Effector memory CD8-positive, alpha-beta T cell (primary cell): ENCODE results near the gene FXYD7.
A peak's percentile ranks its signal among the peaks of the same experiment; 100 is the strongest.
"Not testable (repeated sequence)": the region's sequence is repeated elsewhere in the genome, so short reads cannot be mapped to it uniquely, and the experiment has no call there.

Experiments used
- ATAC-seq: fragments of 150-1000 bp; cut with Tn5 transposase; replicated peaks from 2 replicates; pipeline ENCODE4 v1.10.0; 2021; ENCODE audit warnings: mild to moderate bottlenecking, moderate library complexity
- DNase-seq, 3 experiments: peaks; one replicate each; pipeline ENCODE4 v3.0.0; 2021
- H3K27ac Mint-ChIP-seq, 2 donors: one replicate each; pipeline ENCODE4 v1.8.0; 2022; ENCODE audit warnings: mild to moderate bottlenecking in 2 of 2, mixed read lengths in 2 of 2, moderate library complexity in 2 of 2
- H3K27me3 Mint-ChIP-seq, 2 donors: one replicate each; pipeline ENCODE4 v1.8.0; 2022; ENCODE audit warnings: mixed read lengths in 2 of 2
- H3K36me3 Mint-ChIP-seq: one replicate; pipeline ENCODE4 v1.8.0; 2022; ENCODE audit warnings: mild to moderate bottlenecking, moderate library complexity, mixed read lengths; ENCODE audit not compliant: insufficient read depth
- H3K4me1 Mint-ChIP-seq, 2 donors: one replicate each; pipeline ENCODE4 v1.8.0; 2022; ENCODE audit warnings: low read depth in 2 of 2, mixed read lengths in 2 of 2
- H3K4me3 Mint-ChIP-seq, 2 donors: one replicate each; pipeline ENCODE4 v1.8.0; 2022; ENCODE audit warnings: mild to moderate bottlenecking in 2 of 2, mixed read lengths in 2 of 2, moderate library complexity in 2 of 2
- H3K9me3 Mint-ChIP-seq, 2 donors: one replicate each; pipeline ENCODE4 v1.8.0; 2022; ENCODE audit warnings: mixed read lengths in 2 of 2

FXYD7 gene

DNA sequence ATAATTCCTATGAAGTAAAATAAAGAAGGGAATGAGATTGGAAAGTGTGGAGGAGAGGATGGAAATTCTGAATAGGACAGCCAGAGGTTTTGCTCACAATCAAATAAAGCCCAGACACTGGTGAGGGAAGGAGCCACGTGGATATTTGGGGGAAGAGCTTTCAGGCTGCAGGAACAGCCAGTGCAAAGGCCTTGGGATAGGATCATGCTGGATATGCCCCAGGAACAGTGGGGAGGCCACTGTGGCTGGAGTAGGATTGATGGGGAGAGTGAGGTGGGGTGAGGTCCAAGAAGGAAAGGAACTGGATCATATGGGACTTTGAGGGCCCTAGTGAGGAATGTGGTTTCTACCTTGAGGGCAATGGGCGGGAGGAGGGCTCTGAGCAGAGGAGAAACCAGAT lies 7.4 kb downstream of the FXYD7 start:
- H3K27me3 Mint-ChIP-seq = no peaks in the 10 kb centered on the region
- no peak overlapping the region for H3K4me3 Mint-ChIP-seq
- H3K27ac Mint-ChIP-seq = no peak overlapping the region
- no peak for DNase-seq
- peaks cover 17 to 26% of the 10 kb centered on the region in 2 donors for H3K4me1 Mint-ChIP-seq
- ATAC-seq = no peak
- H3K9me3 Mint-ChIP-seq = no peaks in the 10 kb centered on the region
- peaks cover 16% of the 10 kb centered on the region for H3K36me3 Mint-ChIP-seq

DNA sequence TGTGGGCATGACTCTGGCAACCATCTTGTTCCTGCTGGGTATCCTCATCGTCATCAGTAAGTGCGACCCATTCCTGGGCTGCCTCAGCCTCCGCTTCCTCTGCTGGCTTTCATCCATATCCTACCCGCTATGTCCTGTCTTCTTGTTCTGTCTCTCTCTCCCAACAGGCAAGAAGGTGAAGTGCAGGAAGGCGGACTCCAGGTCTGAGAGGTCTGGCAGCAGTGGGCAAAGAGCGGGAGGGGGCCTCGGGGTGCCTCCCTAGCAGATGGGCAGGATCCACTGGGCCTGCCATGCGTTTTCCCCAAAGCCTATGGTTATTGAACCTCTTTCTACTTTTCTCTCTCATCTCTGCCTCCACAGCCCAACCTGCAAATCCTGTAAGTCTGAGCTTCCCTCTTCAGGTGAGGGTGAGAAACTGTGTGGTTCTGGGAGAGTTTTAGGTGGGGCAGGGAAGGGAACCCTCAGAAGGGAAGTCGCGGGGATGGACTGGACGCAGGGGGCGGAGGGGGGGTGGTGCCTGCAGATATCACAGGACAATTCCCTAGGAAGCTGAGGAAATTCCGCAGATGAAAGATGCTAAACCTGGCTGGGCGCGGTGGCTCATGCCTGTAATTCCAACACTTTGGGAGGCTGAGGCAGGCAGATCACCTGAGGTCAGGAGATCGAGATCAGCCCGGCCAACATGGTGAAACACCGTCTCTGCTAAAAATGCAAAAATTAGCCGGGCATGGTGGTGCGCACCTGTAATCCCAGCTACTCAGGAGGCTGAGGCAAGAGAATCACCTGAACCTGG lies 8.4 kb downstream of the FXYD7 start:
- Mint-ChIP-seq H3K4me3 (peak overlapping the region in 1 of 2 donors; percentile 48), H3K9me3 (no peaks in the 10 kb centered on the region), H3K27ac (no peak overlapping the region), H3K4me1 (peaks cover 27 to 35% of the 10 kb centered on the region in 2 donors), H3K27me3 (no peaks in the 10 kb centered on the region), H3K36me3 (peaks cover 22% of the 10 kb centered on the region)
- DNase-seq (no peak), ATAC-seq (no peak)

DNA sequence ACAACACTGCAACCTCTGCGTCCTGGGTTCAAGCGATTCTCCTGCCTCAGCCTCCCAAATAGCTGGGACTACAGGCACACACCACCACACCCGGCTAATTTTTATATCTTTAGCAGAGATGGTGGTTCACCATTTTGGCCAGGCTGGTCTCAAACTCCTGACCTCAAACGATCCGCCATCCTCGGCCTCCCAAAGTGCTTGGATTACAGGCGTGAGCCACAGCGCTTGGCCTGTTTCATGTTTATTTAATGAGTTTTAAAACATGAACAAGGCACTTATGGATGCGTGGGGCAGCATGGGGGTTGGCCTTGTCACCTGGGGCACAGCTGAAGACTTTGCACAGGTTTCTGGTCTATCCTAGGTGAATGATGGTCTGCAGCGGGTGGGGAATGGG lies 10.1 kb downstream of the FXYD7 start:
- Mint-ChIP-seq H3K27ac (peak overlapping the region; percentile 98 to 99), H3K4me3 (peak overlapping the region; percentile 99 to 100), H3K4me1 (peaks cover 33 to 45% of the 10 kb centered on the region in 2 donors), H3K36me3 (peaks cover 35% of the 10 kb centered on the region)
- H3K9me3 Mint-ChIP-seq, ATAC-seq, DNase-seq, H3K27me3 Mint-ChIP-seq: not testable (repeated sequence)

DNA sequence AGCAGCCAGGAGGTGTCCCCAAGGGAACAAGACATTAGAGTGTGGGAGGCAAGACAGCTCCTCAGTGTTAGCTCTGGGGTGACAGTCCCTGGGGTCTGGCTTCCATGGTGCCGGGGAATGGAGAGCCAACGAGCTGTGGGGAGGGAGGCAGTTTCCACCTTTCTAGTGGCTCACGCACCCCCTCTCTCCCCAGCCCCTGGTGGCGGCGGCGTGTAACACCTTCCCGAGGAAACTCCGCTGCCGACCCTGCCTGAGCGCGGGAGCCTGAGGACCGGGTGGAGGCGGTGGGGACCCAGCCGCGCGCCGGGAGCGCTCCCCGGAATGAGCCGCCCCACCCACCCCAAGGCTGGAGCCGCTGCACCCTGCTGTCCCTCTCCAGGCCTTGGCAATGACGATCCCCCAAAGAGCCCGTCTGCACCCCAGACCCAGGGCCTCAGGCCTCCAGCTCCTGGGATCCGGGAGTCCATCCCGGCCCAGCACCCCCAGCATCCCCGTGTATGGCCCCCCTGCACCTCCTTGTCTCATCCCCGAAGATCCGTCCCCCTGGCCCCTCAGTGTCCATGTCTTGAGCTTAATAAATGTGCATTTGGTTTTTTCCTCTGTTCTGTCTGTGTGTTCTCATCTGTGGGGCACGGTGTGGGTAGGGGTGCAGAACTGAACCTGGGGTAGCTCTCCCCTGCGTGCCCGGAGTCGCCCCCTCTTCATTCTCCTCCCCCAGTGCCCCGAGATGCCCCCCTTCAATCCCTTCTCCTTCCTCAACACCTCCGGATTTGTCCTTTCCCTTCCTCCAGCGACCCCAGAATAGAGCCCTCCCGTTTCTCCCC lies 10.9 kb downstream of the FXYD7 start:
- peak overlapping the region; percentile 98 to 99 for H3K27ac Mint-ChIP-seq
- H3K4me1 Mint-ChIP-seq = peaks cover 35 to 49% of the 10 kb centered on the region in 2 donors
- DNase-seq = peak; percentile 62 to 67 (median 64)
- peaks cover 43% of the 10 kb centered on the region for H3K36me3 Mint-ChIP-seq
- H3K9me3 Mint-ChIP-seq = no peaks in the 10 kb centered on the region
- no peaks in the 10 kb centered on the region for H3K27me3 Mint-ChIP-seq
- H3K4me3 Mint-ChIP-seq = peak overlapping the region; percentile 99 to 100
- peak; percentile 65 for ATAC-seq

GRCh38 chr19:35154525-35155406 lies 11.7 kb downstream of the FXYD7 start, which contains the start of gene FXYD5:
TSS of gene FXYD5 (plus strand) at chr19:35154735. CDS start at chr19:35155551, 816 bp downstream.
- peaks cover 35 to 49% of the 10 kb centered on the region in 2 donors for H3K4me1 Mint-ChIP-seq
- H3K36me3 Mint-ChIP-seq = peaks cover 50% of the 10 kb centered on the region
- no peaks in the 10 kb centered on the region for H3K9me3 Mint-ChIP-seq

GRCh38 chr19:35155441-35155840 lies 12.4 kb downstream of the FXYD7 start:
- H3K36me3 Mint-ChIP-seq = peaks cover 57% of the 10 kb centered on the region
- ATAC-seq (peak; percentile 22), DNase-seq (no peak)
- H3K4me3 Mint-ChIP-seq = peak overlapping the region; percentile 99 to 100
- H3K27me3 Mint-ChIP-seq = no peaks in the 10 kb centered on the region
- H3K4me1 Mint-ChIP-seq = peaks cover 35 to 49% of the 10 kb centered on the region in 2 donors
- H3K9me3 Mint-ChIP-seq = no peaks in the 10 kb centered on the region
- H3K27ac Mint-ChIP-seq = peak overlapping the region; percentile 98 to 99

More at GRCh38 chr19:35154525-35155406, 11.7 kb downstream of the FXYD7 start, which contains the start of gene FXYD5:
- Mint-ChIP-seq H3K4me3 (peak within 1 kb of the TSS; percentile 99 to 100), H3K27ac (peak within 1 kb of the TSS; percentile 98 to 99), H3K27me3 (no peaks in the 10 kb centered on the region)
- peak; percentile 79 for ATAC-seq
- DNase-seq = peak; percentile 37 to 51 (median 46)

DNA sequence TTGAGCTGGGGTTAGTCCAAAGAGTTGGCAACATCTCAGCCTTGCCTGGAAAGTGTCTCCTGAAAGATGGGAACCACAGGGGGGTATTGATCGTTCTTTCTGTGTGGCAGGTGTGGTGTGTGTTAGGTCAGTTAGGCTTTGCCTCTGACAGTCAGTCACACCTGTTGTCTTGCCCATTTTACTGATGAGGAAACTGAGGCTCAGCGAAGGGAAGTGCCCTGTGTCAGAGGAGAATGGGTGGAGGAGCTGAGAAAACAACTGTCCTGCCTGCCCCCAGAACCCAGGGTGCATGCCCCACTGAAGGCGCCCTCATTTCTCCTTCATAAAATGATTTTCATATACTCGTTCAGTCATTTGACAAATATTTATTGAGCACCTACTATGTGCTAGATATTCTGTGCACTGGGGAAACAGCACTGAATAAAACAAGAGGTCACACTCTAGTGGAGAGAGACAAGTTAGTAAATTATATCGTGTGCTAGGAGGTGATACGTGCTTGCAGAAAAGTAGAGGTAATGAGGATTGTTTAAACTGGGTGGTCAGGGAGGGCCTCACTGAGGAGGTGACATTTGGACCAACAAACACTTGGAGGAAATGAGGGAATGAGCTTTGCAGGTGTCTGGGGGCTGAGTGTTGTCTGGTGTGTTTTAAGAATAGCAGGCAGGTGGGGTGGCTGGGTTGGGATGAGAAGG lies 13.1 kb downstream of the FXYD7 start:
- H3K4me3 Mint-ChIP-seq = peak overlapping the region; percentile 99 to 100
- H3K27ac Mint-ChIP-seq = peak overlapping the region; percentile 98 to 99
- no peaks in the 10 kb centered on the region for H3K9me3 Mint-ChIP-seq

GRCh38 chr19:35156673-35157014 lies 13.6 kb downstream of the FXYD7 start:
- ATAC-seq (no peak), DNase-seq (no peak)
- H3K9me3 Mint-ChIP-seq = no peaks in the 10 kb centered on the region
- H3K4me3 Mint-ChIP-seq = peak overlapping the region; percentile 99 to 100
- peaks cover 37 to 49% of the 10 kb centered on the region in 2 donors for H3K4me1 Mint-ChIP-seq
- H3K27me3 Mint-ChIP-seq = no peaks in the 10 kb centered on the region
- peaks cover 66% of the 10 kb centered on the region for H3K36me3 Mint-ChIP-seq
- peak overlapping the region; percentile 98 to 99 for H3K27ac Mint-ChIP-seq

More for the DNA sequence above, 13.1 kb downstream of the FXYD7 start:
- no peak for ATAC-seq
- DNase-seq = no peak
- H3K36me3 Mint-ChIP-seq = peaks cover 62% of the 10 kb centered on the region
- no peaks in the 10 kb centered on the region for H3K27me3 Mint-ChIP-seq
- H3K4me1 Mint-ChIP-seq = peaks cover 37 to 49% of the 10 kb centered on the region in 2 donors

GRCh38 chr19:35157431-35157830 lies 14.4 kb downstream of the FXYD7 start:
- ATAC-seq (no peak), DNase-seq (no peak)
- Mint-ChIP-seq H3K9me3 (peaks cover 0 to 5% of the 10 kb centered on the region in 2 donors), H3K27ac (peak overlapping the region in 1 of 2 donors; percentile 99), H3K36me3 (peaks cover 74% of the 10 kb centered on the region), H3K27me3 (no peaks in the 10 kb centered on the region), H3K4me1 (peaks cover 42 to 45% of the 10 kb centered on the region in 2 donors), H3K4me3 (peak overlapping the region in 1 of 2 donors; percentile 100)

- Mint-ChIP-seq H3K4me1 (peaks cover 36 to 38% of the 10 kb centered on the region in 2 donors), H3K4me3 (no peak overlapping the region), H3K27ac (peak overlapping the region in 1 of 2 donors; percentile 99), H3K27me3 (no peaks in the 10 kb centered on the region), H3K9me3 (peaks cover 0 to 6% of the 10 kb centered on the region in 2 donors), H3K36me3 (peaks cover 88% of the 10 kb centered on the region)
- DNase-seq (no peak), ATAC-seq (no peak)
Observed at GRCh38 chr19:35159606-35160005, 16.6 kb downstream of the FXYD7 start.

GRCh38 chr19:35160629-35161433 lies 17.8 kb downstream of the FXYD7 start:
- Mint-ChIP-seq H3K4me3 (no peak overlapping the region), H3K9me3 (peaks cover 5 to 6% of the 10 kb centered on the region in 2 donors), H3K27ac (peak overlapping the region; percentile 8 to 88), H3K36me3 (peaks cover 88% of the 10 kb centered on the region), H3K4me1 (peaks cover 24 to 29% of the 10 kb centered on the region in 2 donors), H3K27me3 (no peaks in the 10 kb centered on the region)
- no peak for DNase-seq
- no peak for ATAC-seq

DNA sequence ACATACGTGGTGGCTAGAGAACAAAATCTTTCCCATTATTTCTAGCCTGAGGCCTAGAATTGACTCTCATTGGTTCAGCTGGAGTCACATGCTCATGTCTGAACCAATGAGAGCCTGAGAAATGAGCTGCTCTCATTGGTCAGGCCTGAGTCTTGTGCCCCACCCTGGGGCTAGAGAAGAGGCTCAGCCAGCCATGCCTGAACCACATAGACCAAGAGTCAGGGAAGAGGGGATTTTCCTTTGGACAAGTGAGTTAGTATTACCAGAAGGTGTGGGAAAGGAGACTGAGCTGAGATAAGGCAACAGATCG lies 18.3 kb downstream of the FXYD7 start:
- peaks cover 6 to 10% of the 10 kb centered on the region in 2 donors for H3K9me3 Mint-ChIP-seq

More for the DNA sequence above, 18.3 kb downstream of the FXYD7 start:
- no peak for ATAC-seq
- H3K27ac Mint-ChIP-seq = peak overlapping the region; percentile 1 to 8
- peaks cover 92% of the 10 kb centered on the region for H3K36me3 Mint-ChIP-seq
- no peak overlapping the region for H3K4me3 Mint-ChIP-seq
- peaks cover 19 to 25% of the 10 kb centered on the region in 2 donors for H3K4me1 Mint-ChIP-seq
- H3K27me3 Mint-ChIP-seq = no peaks in the 10 kb centered on the region
- DNase-seq = no peak
